Measurements from ENCODE around the gene THBS2.
"Not testable (repeated sequence)": the region's sequence is repeated elsewhere in the genome, so short reads cannot be mapped to it uniquely, and the experiment has no call there.

The THBS2 gene

GRCh38 chr6:169229615-169230321, 23.9 kb downstream of the THBS2 start:
- DNase-seq, result no peak

- DNase-seq, result no peak
Measured at GRCh38 chr6:169227116-169227515, 26.5 kb downstream of the THBS2 start.

GRCh38 chr6:169225887-169226286, 27.8 kb downstream of the THBS2 start:
- DNase-seq, result no peak

GRCh38 chr6:169225131-169225576, 28.5 kb downstream of the THBS2 start:
- DNase-seq, result no peak

GRCh38 chr6:169224716-169225115, 28.9 kb downstream of the THBS2 start:
- DNase-seq, result no peak

GRCh38 chr6:169224185-169224695, 29.4 kb downstream of the THBS2 start:
- no peak for DNase-seq

- no peak for DNase-seq
Measured at GRCh38 chr6:169223006-169223405, 30.6 kb downstream of the THBS2 start.

GRCh38 chr6:169222126-169222525, 31.5 kb downstream of the THBS2 start:
- DNase-seq, result no peak

GRCh38 chr6:169221264-169221663, 32.4 kb downstream of the THBS2 start:
- DNase-seq, result no peak

GRCh38 chr6:169220068-169220964, 33.3 kb downstream of the THBS2 start:
- no peak for DNase-seq

GRCh38 chr6:169217972-169218371, 35.7 kb downstream of the THBS2 start:
- DNase-seq, result no peak

- DNase-seq, result no peak
Measured at GRCh38 chr6:169216830-169217229, 36.8 kb downstream of the THBS2 start.

GRCh38 chr6:169215201-169215681, 38.4 kb downstream of the THBS2 start:
- no peak for DNase-seq

- DNase-seq, result not testable (repeated sequence)
Measured at GRCh38 chr6:169214789-169215188, 38.9 kb downstream of the THBS2 start.

- DNase-seq, result no peak
Measured at GRCh38 chr6:169213814-169214520, 39.7 kb downstream of the THBS2 start.

- DNase-seq, result peak; percentile 92
Measured at GRCh38 chr6:169212897-169213813, 40.5 kb downstream of the THBS2 start.

- no peak for DNase-seq
Measured at GRCh38 chr6:169212436-169212835, 41.2 kb downstream of the THBS2 start.

- no peak for DNase-seq
Measured at GRCh38 chr6:169211881-169212280, 41.8 kb downstream of the THBS2 start.

GRCh38 chr6:169210611-169211010, 43.0 kb downstream of the THBS2 start:
- DNase-seq, result no peak

GRCh38 chr6:169208011-169208410, 45.6 kb downstream of the THBS2 start:
- DNase-seq, result no peak

- no peak for DNase-seq
Measured at GRCh38 chr6:169207482-169207881, 46.2 kb downstream of the THBS2 start.
